ENCODE data around the gene XRCC3.
"Not testable (repeated sequence)": the region's sequence is repeated elsewhere in the genome, so short reads cannot be mapped to it uniquely, and the experiment has no call there.

The XRCC3 gene

GRCh38 chr14:103653336-103653735, 61.9 kb downstream of the XRCC3 start:
- H3K27me3 ChIP-seq (ENCODE audit: control insufficient read depth, insufficient read depth, low read length, poor library complexity, severe bottlenecking); H3K27ac ChIP-seq (ENCODE audit: insufficient read depth, low read depth, low read length, poor library complexity, severe bottlenecking); H3K4me1 ChIP-seq (ENCODE audit: control insufficient read depth, insufficient read depth, low read length); H3K9me3 ChIP-seq (ENCODE audit: control insufficient read depth, low read length); H3K4me3 ChIP-seq (ENCODE audit: insufficient read depth, low read depth, low read length): not testable (repeated sequence)
- peaks cover 40% of the 10 kb centered on the region for H3K36me3 ChIP-seq (ENCODE audit: control insufficient read depth, insufficient read depth, low read length)
- whole genome bisulfite sequencing, 2 experiments, result 91 to 94% methylated on average over 10 of the region's 10 CpGs

- H3K4me1 ChIP-seq (ENCODE audit: control insufficient read depth, insufficient read depth, low read length), result no peaks in the 10 kb centered on the region
- no peak overlapping the region for H3K27ac ChIP-seq (ENCODE audit: insufficient read depth, low read depth, low read length, poor library complexity, severe bottlenecking)
- H3K9me3 ChIP-seq (ENCODE audit: control insufficient read depth, low read length), result no peaks in the 10 kb centered on the region
- H3K36me3 ChIP-seq (ENCODE audit: control insufficient read depth, insufficient read depth, low read length), result peaks cover 38% of the 10 kb centered on the region
- no peaks in the 10 kb centered on the region for H3K27me3 ChIP-seq (ENCODE audit: control insufficient read depth, insufficient read depth, low read length, poor library complexity, severe bottlenecking)
- H3K4me3 ChIP-seq (ENCODE audit: insufficient read depth, low read depth, low read length), result no peak overlapping the region
- WGBS, 2 experiments, result 90 to 99% methylated on average over 3 of the region's 3 CpGs
These were observed 62.4 kb downstream of the XRCC3 start for GRCh38 chr14:103652806-103653205.

DNA sequence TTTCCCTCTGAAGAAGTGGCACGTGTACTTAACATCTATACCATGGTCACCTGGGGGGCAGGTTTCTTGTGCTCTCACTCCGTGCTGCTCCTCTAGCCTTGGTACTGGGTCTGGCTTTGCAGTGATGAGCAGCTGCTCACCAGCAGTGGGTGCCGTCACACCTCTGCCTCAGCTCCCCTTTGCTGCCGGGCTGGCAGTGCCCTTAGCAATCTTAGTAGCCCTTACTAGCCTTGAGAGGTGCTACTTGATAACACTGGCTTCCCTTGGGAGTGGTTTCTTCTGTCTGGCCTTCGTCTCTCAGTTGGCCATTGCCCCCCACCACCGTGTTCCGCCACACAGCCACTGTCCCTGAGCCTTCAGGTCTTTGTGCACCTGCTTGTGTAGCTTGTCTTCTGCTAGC, 63.7 kb downstream of the XRCC3 start:
- no peaks in the 10 kb centered on the region for H3K9me3 ChIP-seq (ENCODE audit: control insufficient read depth, low read length)
- H3K4me1 ChIP-seq (ENCODE audit: control insufficient read depth, insufficient read depth, low read length), result no peaks in the 10 kb centered on the region
- H3K36me3 ChIP-seq (ENCODE audit: control insufficient read depth, insufficient read depth, low read length), result peaks cover 27% of the 10 kb centered on the region
- 88 to 93% methylated on average over 7 of the region's 7 CpGs for whole genome bisulfite sequencing, 2 experiments
- H3K4me3 ChIP-seq (ENCODE audit: insufficient read depth, low read depth, low read length), result no peak overlapping the region
- H3K27ac ChIP-seq (ENCODE audit: insufficient read depth, low read depth, low read length, poor library complexity, severe bottlenecking), result no peak overlapping the region
- no peaks in the 10 kb centered on the region for H3K27me3 ChIP-seq (ENCODE audit: control insufficient read depth, insufficient read depth, low read length, poor library complexity, severe bottlenecking)

DNA sequence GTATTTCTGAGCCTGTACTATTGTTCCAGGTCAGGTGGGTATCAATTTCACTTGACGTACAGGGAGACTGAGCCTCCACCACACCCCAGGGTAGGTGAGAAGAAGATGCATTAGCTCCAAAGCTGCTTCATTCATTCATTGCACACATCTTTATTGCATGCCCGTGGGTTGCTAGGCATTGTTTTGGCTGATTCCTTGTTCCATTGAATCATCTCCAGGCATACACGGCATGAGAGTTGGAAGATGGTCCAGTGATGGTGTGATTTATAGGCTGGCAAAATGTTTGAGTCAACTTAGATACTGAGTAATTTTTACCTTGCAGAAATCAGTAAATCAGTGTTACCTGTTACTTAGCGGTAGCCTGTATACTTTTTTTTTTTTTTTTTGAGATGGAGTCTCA, 65.0 kb downstream of the XRCC3 start:
- WGBS, 2 experiments, result 96% methylated on average over 4 of the region's 4 CpGs
- H3K4me1 ChIP-seq (ENCODE audit: control insufficient read depth, insufficient read depth, low read length), result no peaks in the 10 kb centered on the region
- no peaks in the 10 kb centered on the region for H3K27me3 ChIP-seq (ENCODE audit: control insufficient read depth, insufficient read depth, low read length, poor library complexity, severe bottlenecking)
- peaks cover 13% of the 10 kb centered on the region for H3K36me3 ChIP-seq (ENCODE audit: control insufficient read depth, insufficient read depth, low read length)
- H3K27ac ChIP-seq (ENCODE audit: insufficient read depth, low read depth, low read length, poor library complexity, severe bottlenecking), result no peak overlapping the region
- H3K9me3 ChIP-seq (ENCODE audit: control insufficient read depth, low read length), result no peaks in the 10 kb centered on the region
- no peak overlapping the region for H3K4me3 ChIP-seq (ENCODE audit: insufficient read depth, low read depth, low read length)

- WGBS, 2 experiments, result 88 to 96% methylated on average over 3 of the region's 3 CpGs
- Histone ChIP-seq H3K36me3 (ENCODE audit: control insufficient read depth, insufficient read depth, low read length) (peaks cover 5% of the 10 kb centered on the region), H3K27me3 (ENCODE audit: control insufficient read depth, insufficient read depth, low read length, poor library complexity, severe bottlenecking) (no peaks in the 10 kb centered on the region), H3K27ac (ENCODE audit: insufficient read depth, low read depth, low read length, poor library complexity, severe bottlenecking) (no peak overlapping the region), H3K4me1 (ENCODE audit: control insufficient read depth, insufficient read depth, low read length) (no peaks in the 10 kb centered on the region), H3K9me3 (ENCODE audit: control insufficient read depth, low read length) (no peaks in the 10 kb centered on the region), H3K4me3 (ENCODE audit: insufficient read depth, low read depth, low read length) (no peak overlapping the region)
These were observed 66.2 kb downstream of the XRCC3 start for GRCh38 chr14:103649001-103649400.

Data from ectodermal cell (in vitro differentiated cells).